Measurements from ENCODE around the gene CCKAR.

DNA sequence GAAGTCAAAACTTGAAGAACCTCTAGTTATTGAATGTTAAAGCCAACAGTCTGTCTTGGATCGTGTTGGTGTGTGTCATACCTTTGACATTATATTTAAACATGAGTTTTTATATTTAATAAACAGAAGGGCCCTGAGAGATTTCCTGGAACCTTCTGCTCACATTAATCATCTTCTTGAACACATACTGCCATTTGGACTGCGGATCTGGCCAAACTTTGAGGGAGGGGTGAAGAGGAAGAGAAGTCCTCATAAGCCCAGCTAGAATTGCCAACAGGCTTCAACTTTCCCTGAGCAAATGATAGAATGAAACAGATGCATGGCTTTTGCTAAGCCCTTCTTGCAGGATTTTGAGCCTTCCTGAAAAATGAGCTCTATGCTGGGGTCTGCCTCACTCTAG is 27.4 kb downstream of the CCKAR start:
- TF ChIP-seq, protein P1, sequence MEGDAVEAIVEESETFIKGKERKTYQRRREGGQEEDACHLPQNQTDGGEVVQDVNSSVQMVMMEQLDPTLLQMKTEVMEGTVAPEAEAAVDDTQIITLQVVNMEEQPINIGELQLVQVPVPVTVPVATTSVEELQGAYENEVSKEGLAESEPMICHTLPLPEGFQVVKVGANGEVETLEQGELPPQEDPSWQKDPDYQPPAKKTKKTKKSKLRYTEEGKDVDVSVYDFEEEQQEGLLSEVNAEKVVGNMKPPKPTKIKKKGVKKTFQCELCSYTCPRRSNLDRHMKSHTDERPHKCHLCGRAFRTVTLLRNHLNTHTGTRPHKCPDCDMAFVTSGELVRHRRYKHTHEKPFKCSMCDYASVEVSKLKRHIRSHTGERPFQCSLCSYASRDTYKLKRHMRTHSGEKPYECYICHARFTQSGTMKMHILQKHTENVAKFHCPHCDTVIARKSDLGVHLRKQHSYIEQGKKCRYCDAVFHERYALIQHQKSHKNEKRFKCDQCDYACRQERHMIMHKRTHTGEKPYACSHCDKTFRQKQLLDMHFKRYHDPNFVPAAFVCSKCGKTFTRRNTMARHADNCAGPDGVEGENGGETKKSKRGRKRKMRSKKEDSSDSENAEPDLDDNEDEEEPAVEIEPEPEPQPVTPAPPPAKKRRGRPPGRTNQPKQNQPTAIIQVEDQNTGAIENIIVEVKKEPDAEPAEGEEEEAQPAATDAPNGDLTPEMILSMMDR (IDR thresholded peaks at IDR 0.05 in 4 of 5, conservative IDR thresholded peaks at IDR 0.05 in 1 of 5) = no peak
- TF ChIP-seq POLR2A (IDR thresholded peaks at IDR 0.05) = no peak
